ENCODE measurements around the gene NBPF3.

NBPF3 gene

DNA sequence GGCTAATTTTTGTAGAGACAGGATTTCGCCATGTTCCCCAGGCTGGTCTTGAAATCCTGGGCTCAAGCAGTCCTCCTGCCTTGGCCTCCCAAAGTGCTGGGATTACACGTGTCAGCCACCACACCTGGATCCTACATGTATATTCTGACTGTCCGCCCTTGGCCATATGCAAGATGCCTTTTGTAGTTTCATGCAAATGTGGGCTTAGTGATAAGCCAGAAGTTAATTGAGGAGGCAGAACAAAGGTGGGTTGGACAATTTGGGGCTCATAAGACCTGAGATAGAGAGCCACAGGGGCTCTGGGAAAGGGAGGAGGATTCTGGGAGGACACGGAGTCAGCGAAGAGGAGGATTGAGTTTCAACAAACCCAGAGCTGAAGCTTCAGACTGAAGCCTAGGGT lies 94.2 kb downstream of the NBPF3 start:
- Histone ChIP-seq H3K4me1 (ENCODE audit: control insufficient read depth in 1 of 2, insufficient read depth in 2 of 2, low read length in 2 of 2) (no peaks in the 10 kb centered on the region), H3K9ac (ENCODE audit: low read length) (no peak overlapping the region), H2BK12ac (ENCODE audit: low read length) (no peak overlapping the region), H3K36me3 (ENCODE audit: control insufficient read depth in 1 of 2, insufficient read depth in 2 of 2, low read length in 2 of 2) (no peaks in the 10 kb centered on the region), H2BK5ac (ENCODE audit: low read depth, low read length, poor library complexity) (no peak overlapping the region), H3K4me2 (ENCODE audit: low read length) (no peak overlapping the region), H3K4me3 (ENCODE audit: low read depth, low read length) (no peak overlapping the region), H3K18ac (ENCODE audit: low read length) (no peak overlapping the region), H3K79me2 (ENCODE audit: control insufficient read depth, insufficient read depth, low read length, poor library complexity) (no peaks in the 10 kb centered on the region), H2AK5ac (ENCODE audit: low read length) (no peak overlapping the region), H3K27ac (ENCODE audit: low read depth, low read length) (no peak overlapping the region), H2AFZ (ENCODE audit: insufficient read depth, low read length, poor library complexity) (no peak overlapping the region), H3K23ac (ENCODE audit: low read length) (no peak overlapping the region), H4K12ac (ENCODE audit: low read depth, low read length) (no peak overlapping the region), H4K91ac (ENCODE audit: low read depth, low read length) (no peak overlapping the region), H2BK120ac (ENCODE audit: insufficient read depth, low read length, poor library complexity) (no peak overlapping the region), H3K14ac (ENCODE audit: low read length) (no peak overlapping the region), H3K27me3 (ENCODE audit: insufficient read depth, low read length) (no peaks in the 10 kb centered on the region), H3K4ac (ENCODE audit: low read depth, low read length) (no peak overlapping the region), H3K9me3 (ENCODE audit: insufficient read depth, low read depth, low read length) (peaks cover 2% of the 10 kb centered on the region), H4K8ac (ENCODE audit: low read depth, low read length) (no peak overlapping the region), H3K79me1 (ENCODE audit: low read length) (no peaks in the 10 kb centered on the region)
- no peak for DNase-seq
- WGBS (ENCODE audit: extremely low coverage, insufficient coverage, insufficient read length) = no CpG with 5 or more reads among the region's 5 CpGs

All from trophoblast cell (in vitro differentiated cells and primary cell).